K562 (cell line): ENCODE data around the gene LGR6. TPM values are rescaled to one million over a fixed set of nuclear protein-coding genes. Genes with fewer than 3 reads are reported as not detected.

Source experiments
- ARHGAP35 ChIP-seq: fragments of 450-650 bp; IDR thresholded peaks from 2 replicates; pipeline ENCODE4 v1.6.1; 2018; ENCODE audit not compliant: partially characterized antibody
- COPS2 ChIP-seq: fragments of 450-650 bp; conservative IDR thresholded peaks from 2 replicates; pipeline ENCODE4 v1.6.1; 2016; ENCODE audit warnings: mild to moderate bottlenecking, moderate library complexity
- CREBBP ChIP-seq: IDR thresholded peaks from one replicate; pipeline ENCODE4 v1.6.1; 2012; ENCODE audit warnings: low read depth, mild to moderate bottlenecking, control low read depth, inconsistent platforms, low read length
- ELF1 ChIP-seq: fragments of 200-800 bp; sonication (Bioruptor generic); IDR thresholded peaks from 2 replicates; pipeline ENCODE4 v1.6.1; 2016; ENCODE audit warnings: missing genetic modification characterization, missing compliant biosample characterization
- FOXM1 ChIP-seq, 2 experiments: fragments of 450-650 bp in 1 of 2; sonication (generic) in 1 of 2; formaldehyde crosslinking in 1 of 2; IDR thresholded peaks; 2 replicates each; pipeline versions ENCODE4 v1.6.1 to v1.9.0; 2017 to 2022; ENCODE audit warnings: low read depth in 2 of 2, mild to moderate bottlenecking in 2 of 2, missing genetic modification reagents in 1 of 2, moderate library complexity in 1 of 2
- MYBL2 ChIP-seq, 2 experiments: fragments of 450-650 bp in 1 of 2; sonication (generic) in 1 of 2; formaldehyde crosslinking in 1 of 2; IDR thresholded peaks; 2 replicates each; pipeline versions ENCODE4 v1.6.1 to v1.8.1; 2017 to 2022; ENCODE audit warnings: borderline replicate concordance in 1 of 2, inconsistent platforms in 1 of 2, low read depth in 1 of 2, mild to moderate bottlenecking in 1 of 2, missing genetic modification reagents in 1 of 2, moderate library complexity in 1 of 2
- PYGO2 ChIP-seq: fragments of 450-650 bp; IDR thresholded peaks from 2 replicates; pipeline ENCODE4 v1.6.1; 2016; ENCODE audit warnings: mild to moderate bottlenecking, missing genetic modification characterization, moderate library complexity, missing compliant biosample characterization
- SUPT5H ChIP-seq: fragments of 450-650 bp; IDR thresholded peaks from 2 replicates; pipeline ENCODE4 v1.6.1; 2016
- USF2 ChIP-seq: sonication (generic); formaldehyde crosslinking; IDR thresholded peaks from 2 replicates; pipeline ENCODE4 v1.5.0; 2020; ENCODE audit warnings: missing genetic modification reagents
- ZNF324 ChIP-seq: fragments of 250-450 bp; sonication (Bioruptor Pico); IDR thresholded peaks from 2 replicates; pipeline ENCODE4 v1.4.0; 2020; ENCODE audit warnings: mild to moderate bottlenecking
- polyA plus RNA-seq, 8 experiments: library from polyadenylated mRNA; depleted of rRNA in 4 of 8; stranded (reverse) in 5 of 8; unstranded in 3 of 8; fragments of >200 nt; fragmentation: Nextera tagmentation in 2 of 8; fragmentation: Illumina TruSeq in 1 of 8; extraction: Ambion mirVana in 2 of 8; extraction: Trizol in 1 of 8; gene quantifications; 2 replicates each; pipeline versions ENCODE4 v1.2.1 to v1.2.3, GENCODE V29; 2011 to 2014; ENCODE audit warnings: inconsistent platforms in 1 of 8, missing spikeins in 1 of 8
- total RNA-seq, 7 experiments: library from RNA; depleted of rRNA in 6 of 7; stranded (reverse); fragments of >200 nt in 6 of 7; fragmentation: Illumina TruSeq in 2 of 7; extraction: Trizol in 2 of 7; gene quantifications; 2 replicates each; pipeline versions ENCODE4 v1.2.1 to v1.2.3, GENCODE V29; 2011 to 2021; ENCODE audit warnings: low replicate concordance in 1 of 7
- TF ChIP-seq, protein P1 (sequence below): fragments of 450-650 bp; IDR thresholded peaks from 2 replicates; pipeline ENCODE4 v1.6.1; 2018; ENCODE audit not compliant: partially characterized antibody
- TF ChIP-seq, protein P2 (sequence below): IDR thresholded peaks from 2 replicates; pipeline ENCODE4 v1.6.1; 2011; ENCODE audit not compliant: insufficient read length; ENCODE audit errors: extremely low read depth
- TF ChIP-seq, protein P3 (sequence below): fragments of 200-800 bp; sonication (Bioruptor generic); IDR thresholded peaks from 2 replicates; pipeline ENCODE4 v1.6.1; 2016; ENCODE audit warnings: missing genetic modification characterization, missing compliant biosample characterization
- TF ChIP-seq, protein P4 (sequence below): fragments of 450-650 bp; IDR thresholded peaks from 2 replicates; pipeline ENCODE4 v1.6.1; 2017; ENCODE audit warnings: mild to moderate bottlenecking, moderate library complexity

LGR6 gene
- total and polyA plus RNA-seq, 9 of the 15 experiments (the other 6 are each of a cell fraction or from before 2014, with no cell fraction given) = 0.01 to 0.54 (median 0.17) TPM; not detected in 1

DNA sequence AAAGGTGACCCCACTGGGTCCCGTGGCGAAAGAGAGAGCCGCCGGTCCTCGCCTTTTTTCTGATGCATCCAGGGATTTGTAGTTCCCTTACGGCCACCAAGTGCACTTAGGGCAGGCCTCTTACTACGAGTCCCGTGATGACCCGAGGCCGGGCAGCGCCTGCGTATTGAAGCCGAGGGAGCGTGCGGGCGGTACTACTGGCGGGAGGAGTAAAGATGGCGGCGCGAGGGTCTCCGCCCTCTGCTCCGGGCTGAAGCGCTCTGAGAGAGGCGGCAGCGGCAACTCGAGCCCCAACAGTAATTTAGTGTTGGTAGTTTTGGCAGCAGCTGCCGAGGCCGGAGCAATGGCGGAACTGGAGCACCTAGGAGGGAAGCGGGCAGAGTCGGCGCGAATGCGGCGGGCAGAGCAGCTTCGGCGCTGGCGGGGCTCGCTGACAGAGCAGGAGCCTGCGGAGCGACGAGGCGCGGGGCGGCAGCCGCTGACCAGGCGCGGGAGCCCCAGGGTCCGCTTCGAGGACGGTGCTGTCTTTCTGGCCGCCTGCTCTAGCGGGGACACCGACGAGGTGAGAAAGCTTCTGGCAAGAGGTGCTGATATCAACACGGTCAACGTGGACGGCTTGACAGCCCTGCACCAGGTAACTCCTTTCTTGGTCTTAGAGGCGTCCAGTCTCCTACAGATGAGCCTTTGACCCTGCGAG, 155.1 kb downstream of the LGR6 start, which contains the start of gene PPP1R12B (continued):
- 0 out of 2 replicates have a peak, but pooled peaks have one; percentile 19 for TF ChIP-seq FOXM1 (IDR thresholded peaks at IDR 0.05; ENCODE audit: low read depth)
- no peak for TF ChIP-seq FOXM1 (CRISPR knock-in tag; IDR thresholded peaks at IDR 0.05; ENCODE audit: low read depth)
- peak; percentile 82 for TF ChIP-seq ELF1 (tag)
- TF ChIP-seq, protein P1, sequence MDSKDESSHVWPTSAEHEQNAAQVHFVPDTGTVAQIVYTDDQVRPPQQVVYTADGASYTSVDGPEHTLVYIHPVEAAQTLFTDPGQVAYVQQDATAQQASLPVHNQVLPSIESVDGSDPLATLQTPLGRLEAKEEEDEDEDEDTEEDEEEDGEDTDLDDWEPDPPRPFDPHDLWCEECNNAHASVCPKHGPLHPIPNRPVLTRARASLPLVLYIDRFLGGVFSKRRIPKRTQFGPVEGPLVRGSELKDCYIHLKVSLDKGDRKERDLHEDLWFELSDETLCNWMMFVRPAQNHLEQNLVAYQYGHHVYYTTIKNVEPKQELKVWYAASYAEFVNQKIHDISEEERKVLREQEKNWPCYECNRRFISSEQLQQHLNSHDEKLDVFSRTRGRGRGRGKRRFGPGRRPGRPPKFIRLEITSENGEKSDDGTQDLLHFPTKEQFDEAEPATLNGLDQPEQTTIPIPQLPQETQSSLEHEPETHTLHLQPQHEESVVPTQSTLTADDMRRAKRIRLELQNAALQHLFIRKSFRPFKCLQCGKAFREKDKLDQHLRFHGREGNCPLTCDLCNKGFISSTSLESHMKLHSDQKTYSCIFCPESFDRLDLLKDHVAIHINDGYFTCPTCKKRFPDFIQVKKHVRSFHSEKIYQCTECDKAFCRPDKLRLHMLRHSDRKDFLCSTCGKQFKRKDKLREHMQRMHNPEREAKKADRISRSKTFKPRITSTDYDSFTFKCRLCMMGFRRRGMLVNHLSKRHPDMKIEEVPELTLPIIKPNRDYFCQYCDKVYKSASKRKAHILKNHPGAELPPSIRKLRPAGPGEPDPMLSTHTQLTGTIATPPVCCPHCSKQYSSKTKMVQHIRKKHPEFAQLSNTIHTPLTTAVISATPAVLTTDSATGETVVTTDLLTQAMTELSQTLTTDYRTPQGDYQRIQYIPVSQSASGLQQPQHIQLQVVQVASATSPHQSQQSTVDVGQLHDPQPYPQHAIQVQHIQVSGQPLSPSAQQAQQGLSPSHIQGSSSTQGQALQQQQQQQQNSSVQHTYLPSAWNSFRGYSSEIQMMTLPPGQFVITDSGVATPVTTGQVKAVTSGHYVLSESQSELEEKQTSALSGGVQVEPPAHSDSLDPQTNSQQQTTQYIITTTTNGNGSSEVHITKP = peak; percentile 16
- TF ChIP-seq, protein P2, sequence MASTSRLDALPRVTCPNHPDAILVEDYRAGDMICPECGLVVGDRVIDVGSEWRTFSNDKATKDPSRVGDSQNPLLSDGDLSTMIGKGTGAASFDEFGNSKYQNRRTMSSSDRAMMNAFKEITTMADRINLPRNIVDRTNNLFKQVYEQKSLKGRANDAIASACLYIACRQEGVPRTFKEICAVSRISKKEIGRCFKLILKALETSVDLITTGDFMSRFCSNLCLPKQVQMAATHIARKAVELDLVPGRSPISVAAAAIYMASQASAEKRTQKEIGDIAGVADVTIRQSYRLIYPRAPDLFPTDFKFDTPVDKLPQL = no peak
- peak; percentile 86 for TF ChIP-seq SUPT5H
- no peak for TF ChIP-seq ARHGAP35
- TF ChIP-seq ZNF324 (CRISPR knock-in tag) = no peak
- peak; percentile 86 for TF ChIP-seq USF2
- TF ChIP-seq, protein P3, sequence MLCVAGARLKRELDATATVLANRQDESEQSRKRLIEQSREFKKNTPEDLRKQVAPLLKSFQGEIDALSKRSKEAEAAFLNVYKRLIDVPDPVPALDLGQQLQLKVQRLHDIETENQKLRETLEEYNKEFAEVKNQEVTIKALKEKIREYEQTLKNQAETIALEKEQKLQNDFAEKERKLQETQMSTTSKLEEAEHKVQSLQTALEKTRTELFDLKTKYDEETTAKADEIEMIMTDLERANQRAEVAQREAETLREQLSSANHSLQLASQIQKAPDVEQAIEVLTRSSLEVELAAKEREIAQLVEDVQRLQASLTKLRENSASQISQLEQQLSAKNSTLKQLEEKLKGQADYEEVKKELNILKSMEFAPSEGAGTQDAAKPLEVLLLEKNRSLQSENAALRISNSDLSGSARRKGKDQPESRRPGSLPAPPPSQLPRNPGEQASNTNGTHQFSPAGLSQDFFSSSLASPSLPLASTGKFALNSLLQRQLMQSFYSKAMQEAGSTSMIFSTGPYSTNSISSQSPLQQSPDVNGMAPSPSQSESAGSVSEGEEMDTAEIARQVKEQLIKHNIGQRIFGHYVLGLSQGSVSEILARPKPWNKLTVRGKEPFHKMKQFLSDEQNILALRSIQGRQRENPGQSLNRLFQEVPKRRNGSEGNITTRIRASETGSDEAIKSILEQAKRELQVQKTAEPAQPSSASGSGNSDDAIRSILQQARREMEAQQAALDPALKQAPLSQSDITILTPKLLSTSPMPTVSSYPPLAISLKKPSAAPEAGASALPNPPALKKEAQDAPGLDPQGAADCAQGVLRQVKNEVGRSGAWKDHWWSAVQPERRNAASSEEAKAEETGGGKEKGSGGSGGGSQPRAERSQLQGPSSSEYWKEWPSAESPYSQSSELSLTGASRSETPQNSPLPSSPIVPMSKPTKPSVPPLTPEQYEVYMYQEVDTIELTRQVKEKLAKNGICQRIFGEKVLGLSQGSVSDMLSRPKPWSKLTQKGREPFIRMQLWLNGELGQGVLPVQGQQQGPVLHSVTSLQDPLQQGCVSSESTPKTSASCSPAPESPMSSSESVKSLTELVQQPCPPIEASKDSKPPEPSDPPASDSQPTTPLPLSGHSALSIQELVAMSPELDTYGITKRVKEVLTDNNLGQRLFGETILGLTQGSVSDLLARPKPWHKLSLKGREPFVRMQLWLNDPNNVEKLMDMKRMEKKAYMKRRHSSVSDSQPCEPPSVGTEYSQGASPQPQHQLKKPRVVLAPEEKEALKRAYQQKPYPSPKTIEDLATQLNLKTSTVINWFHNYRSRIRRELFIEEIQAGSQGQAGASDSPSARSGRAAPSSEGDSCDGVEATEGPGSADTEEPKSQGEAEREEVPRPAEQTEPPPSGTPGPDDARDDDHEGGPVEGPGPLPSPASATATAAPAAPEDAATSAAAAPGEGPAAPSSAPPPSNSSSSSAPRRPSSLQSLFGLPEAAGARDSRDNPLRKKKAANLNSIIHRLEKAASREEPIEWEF (CRISPR knock-in tag) = no peak
- no peak for TF ChIP-seq MYBL2 (IDR thresholded peaks at IDR 0.05; ENCODE audit: low read depth)
- no peak for TF ChIP-seq MYBL2 (CRISPR knock-in tag; IDR thresholded peaks at IDR 0.05; ENCODE audit: borderline replicate concordance)
- no peak for TF ChIP-seq PYGO2 (tag)
- no peak for TF ChIP-seq CREBBP
- no peak for TF ChIP-seq COPS2
- TF ChIP-seq, protein P4, sequence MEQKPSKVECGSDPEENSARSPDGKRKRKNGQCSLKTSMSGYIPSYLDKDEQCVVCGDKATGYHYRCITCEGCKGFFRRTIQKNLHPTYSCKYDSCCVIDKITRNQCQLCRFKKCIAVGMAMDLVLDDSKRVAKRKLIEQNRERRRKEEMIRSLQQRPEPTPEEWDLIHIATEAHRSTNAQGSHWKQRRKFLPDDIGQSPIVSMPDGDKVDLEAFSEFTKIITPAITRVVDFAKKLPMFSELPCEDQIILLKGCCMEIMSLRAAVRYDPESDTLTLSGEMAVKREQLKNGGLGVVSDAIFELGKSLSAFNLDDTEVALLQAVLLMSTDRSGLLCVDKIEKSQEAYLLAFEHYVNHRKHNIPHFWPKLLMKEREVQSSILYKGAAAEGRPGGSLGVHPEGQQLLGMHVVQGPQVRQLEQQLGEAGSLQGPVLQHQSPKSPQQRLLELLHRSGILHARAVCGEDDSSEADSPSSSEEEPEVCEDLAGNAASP = no peak
